Aorta (tissue), 5 donors: ENCODE data around the gene USP14. TPM values are rescaled to one million over a fixed set of nuclear protein-coding genes. Genes with fewer than 3 reads are reported as not detected.

Source experiments
- ATAC-seq: fragments of 200-7000 bp; cut with Tn5 transposase; one replicate; pipeline ENCODE4 v1.9.1; 2022; ENCODE audit warnings: moderate library complexity; ENCODE audit not compliant: low FRiP score
- DNase-seq, 2 donors: peaks; one replicate each; pipeline ENCODE4 v3.0.0-alpha.2; 2020
- H3K27ac ChIP-seq, 2 donors: one replicate each; pipeline ENCODE4 v1.5.1; 2013; ENCODE audit warnings: low read length in 2 of 2, mild to moderate bottlenecking in 2 of 2, moderate library complexity in 2 of 2, control low read depth in 1 of 2, inconsistent platforms in 1 of 2, low read depth in 1 of 2
- H3K27me3 ChIP-seq, 2 donors: one replicate each; pipeline ENCODE4 v1.6.1; 2013; ENCODE audit warnings: control low read depth in 1 of 2, low read length in 1 of 2, mild to moderate bottlenecking in 1 of 2, moderate library complexity in 1 of 2; ENCODE audit not compliant: insufficient read depth in 2 of 2, control insufficient read depth in 1 of 2
- H3K36me3 ChIP-seq, 2 donors: one replicate each; pipeline ENCODE4 v1.6.1; 2013; ENCODE audit warnings: control low read depth in 1 of 2, low read length in 1 of 2, mild to moderate bottlenecking in 1 of 2; ENCODE audit not compliant: insufficient read depth in 2 of 2, control insufficient read depth in 1 of 2
- H3K4me1 ChIP-seq, 2 donors: one replicate each; pipeline ENCODE4 v1.6.1; 2013; ENCODE audit warnings: low read length in 2 of 2, control low read depth in 1 of 2, mild to moderate bottlenecking in 1 of 2, moderate library complexity in 1 of 2; ENCODE audit not compliant: insufficient read depth in 2 of 2, control insufficient read depth in 1 of 2
- H3K4me3 ChIP-seq, 2 donors: one replicate each; pipeline ENCODE4 v1.5.1; 2013; ENCODE audit warnings: low read length in 2 of 2, control low read depth in 1 of 2, mild to moderate bottlenecking in 1 of 2
- H3K9me3 ChIP-seq: one replicate; pipeline ENCODE4 v1.6.1; 2013; ENCODE audit warnings: mild to moderate bottlenecking, low read length; ENCODE audit not compliant: control insufficient read depth
- WGBS, 2 donors: extraction: QIAGEN DNeasy Blood & Tissue Kit; methylation state at CpG; one replicate each; pipeline ENCODE4 v1.1.7; 2013; 5-methylcytosine and 5-hydroxymethylcytosine counted together
- intact Hi-C, 2 donors: fragments of 100-400 bp; cut with DNase I; formaldehyde crosslinking; loops; one replicate each; pipeline versions ENCODE4 v1.14.2 to v1.15.0; 2022
- polyA plus RNA-seq, 2 donors: library from polyadenylated mRNA; stranded (reverse); fragments of 200-250 nt; gene quantifications; one replicate each; pipeline ENCODE4 v1.2.3, GENCODE V29; 2013
- total RNA-seq, 2 donors: library from RNA; stranded (reverse); fragmentation: NEBNext Ultra II Directional; extraction: Animal tissue kit (Norgen Biotek cat#: 25700); gene quantifications; one replicate each; pipeline ENCODE4 v1.2.1, GENCODE V29; 2021
- donor health status: healthy with polysubstance abuse.
- donor health status: Bipolar disorder and iron deficiency.
- donor health status: DM: no; HTN: no; CAD: no.
- donor health status: DM: no; HTN: no; CAD: no.
- donor health status: DM: yes; HTN: yes; CAD: no.

USP14 gene
- total and polyA plus RNA-seq, 4 donors: 20.3 to 49.4 (median 34.3) TPM

DNA sequence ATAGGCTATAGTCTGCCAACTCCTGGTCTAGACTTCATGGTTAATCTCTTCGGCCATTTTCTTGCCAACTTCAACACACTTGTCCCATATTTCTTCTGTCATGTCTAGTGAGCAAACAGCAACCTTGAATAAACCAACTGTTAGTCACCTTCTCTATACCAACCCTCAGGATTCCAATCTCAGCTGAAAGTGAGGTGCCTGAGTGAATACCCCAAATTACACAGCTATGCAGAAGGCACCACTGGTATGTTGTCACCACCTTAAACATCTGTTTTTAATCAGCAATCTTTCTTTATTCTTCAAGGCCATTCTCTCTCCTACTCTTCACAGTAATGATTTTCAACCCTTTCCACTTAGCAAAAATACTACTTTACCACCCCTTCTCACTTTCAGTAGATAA is 70.2 kb downstream of the USP14 start:
- DNase-seq: no peak
- intact Hi-C loops: no loop called here
- no peak overlapping the region for H3K27ac ChIP-seq
- WGBS, 2 donors: 57 to 78% methylated on average over 1 of the region's 1 CpG
- H3K27me3 ChIP-seq: no peaks in the 10 kb centered on the region
- no peak overlapping the region for H3K4me3 ChIP-seq
- no peaks in the 10 kb centered on the region for H3K9me3 ChIP-seq
- peaks cover 0 to 2% of the 10 kb centered on the region in 2 donors for H3K36me3 ChIP-seq
- no peaks in the 10 kb centered on the region for H3K4me1 ChIP-seq
- ATAC-seq: no peak

DNA sequence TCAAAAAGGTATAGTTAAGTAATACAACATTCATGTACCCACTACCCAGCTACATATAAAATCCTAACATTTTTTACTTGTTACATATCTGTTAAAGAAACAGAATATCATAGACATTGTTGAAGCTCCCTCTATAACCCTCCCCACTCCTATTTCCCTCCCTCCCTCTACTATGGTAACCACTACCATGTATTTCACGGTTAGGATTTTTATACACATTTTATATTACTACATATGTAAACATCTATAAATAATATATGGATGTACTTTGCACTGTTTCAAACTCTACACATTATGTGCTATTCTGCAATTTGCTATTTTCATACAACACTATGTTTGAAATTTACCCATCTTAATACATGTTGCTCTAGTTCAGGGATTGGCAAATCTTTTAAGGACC is 73.2 kb downstream of the USP14 start:
- Histone ChIP-seq H3K9me3 (no peaks in the 10 kb centered on the region), H3K27ac (no peak overlapping the region), H3K4me3 (no peak overlapping the region), H3K4me1 (no peaks in the 10 kb centered on the region), H3K36me3 (no peaks in the 10 kb centered on the region), H3K27me3 (no peaks in the 10 kb centered on the region)
- intact Hi-C loops: no loop called here
- DNase-seq (no peak), ATAC-seq (no peak)
- 36 to 48% methylated on average over 1 of the region's 1 CpG for WGBS, 2 donors

DNA sequence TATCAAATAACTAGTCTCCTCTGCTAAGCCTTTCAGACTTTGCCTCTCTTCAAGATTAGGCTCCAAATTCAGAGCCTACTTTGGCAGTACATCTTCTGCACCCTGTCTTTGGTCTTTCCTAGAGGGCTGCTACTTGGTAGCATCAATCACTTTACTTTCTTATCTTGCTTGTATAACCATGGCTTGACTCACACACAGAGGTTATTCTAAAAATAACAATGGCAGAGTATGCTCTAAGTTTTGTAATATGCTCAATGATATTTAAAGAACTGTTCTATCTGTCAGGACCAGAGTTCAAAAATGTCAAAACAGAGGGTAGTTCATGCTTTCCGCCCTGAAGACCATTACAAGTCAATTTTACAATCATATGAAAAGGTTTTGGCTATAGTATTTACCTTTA is 81.8 kb downstream of the USP14 start:
- H3K9me3 ChIP-seq: no peaks in the 10 kb centered on the region
- 56 to 62% methylated on average over 1 of the region's 1 CpG for WGBS, 2 donors
- H3K27ac ChIP-seq: no peak overlapping the region
- H3K4me3 ChIP-seq: no peak overlapping the region
- ATAC-seq: no peak
- no peaks in the 10 kb centered on the region for H3K27me3 ChIP-seq
- H3K4me1 ChIP-seq: peaks cover 0 to 5% of the 10 kb centered on the region in 2 donors
- no peak for DNase-seq
- intact Hi-C loops: no loop called here
- peaks cover under 1 to 6% of the 10 kb centered on the region in 2 donors for H3K36me3 ChIP-seq

GRCh38 chr18:245282-245847 is 87.0 kb downstream of the USP14 start:
- H3K27ac ChIP-seq: no peak overlapping the region
- ATAC-seq: no peak
- peaks cover 2 to 6% of the 10 kb centered on the region in 2 donors for H3K36me3 ChIP-seq
- intact Hi-C loops: no loop called here
- DNase-seq: no peak
- H3K27me3 ChIP-seq: no peaks in the 10 kb centered on the region
- no peak overlapping the region for H3K4me3 ChIP-seq
- WGBS, 2 donors: 95 to 96% methylated on average over 2 of the region's 2 CpGs
- no peaks in the 10 kb centered on the region for H3K9me3 ChIP-seq
- peaks cover 0 to 4% of the 10 kb centered on the region in 2 donors for H3K4me1 ChIP-seq

DNA sequence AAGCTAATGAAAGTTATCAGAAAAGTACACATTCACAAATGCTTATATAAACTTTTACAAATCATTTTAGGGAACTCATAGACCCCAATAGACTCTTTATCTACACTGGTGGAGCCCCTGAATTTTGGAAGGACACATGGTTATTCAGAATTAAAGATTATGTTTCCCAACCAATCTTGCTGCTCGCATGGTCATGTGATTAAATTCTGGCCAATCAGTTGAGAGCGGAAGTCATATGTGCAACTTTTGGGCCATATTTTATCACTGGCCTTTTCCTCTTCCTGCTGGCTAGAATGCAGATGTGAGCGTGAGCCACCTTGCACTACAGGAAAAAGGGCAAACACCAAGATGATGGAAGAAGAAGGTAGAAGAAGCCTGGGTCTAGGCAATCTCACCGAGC is 89.7 kb downstream of the USP14 start:
- 91 to 94% methylated on average over 4 of the region's 4 CpGs for WGBS, 2 donors
- H3K36me3 ChIP-seq: peaks cover 4 to 5% of the 10 kb centered on the region in 2 donors
- no peak overlapping the region for H3K4me3 ChIP-seq
- no peak overlapping the region for H3K27ac ChIP-seq
- H3K4me1 ChIP-seq: no peaks in the 10 kb centered on the region
- H3K9me3 ChIP-seq: no peaks in the 10 kb centered on the region
- H3K27me3 ChIP-seq: no peaks in the 10 kb centered on the region
- no peak for ATAC-seq
- no peak for DNase-seq
- intact Hi-C loops: no loop called here

GRCh38 chr18:250685-251084 is 92.3 kb downstream of the USP14 start:
- Histone ChIP-seq H3K4me3 (no peak overlapping the region), H3K9me3 (no peaks in the 10 kb centered on the region), H3K27ac (no peak overlapping the region), H3K36me3 (peaks cover 3 to 4% of the 10 kb centered on the region in 2 donors), H3K4me1 (no peaks in the 10 kb centered on the region), H3K27me3 (no peaks in the 10 kb centered on the region)
- DNase-seq (no peak), ATAC-seq (no peak)
- WGBS, 2 donors: 90 to 92% methylated on average over 2 of the region's 2 CpGs
- intact Hi-C loops: no loop called here

DNA sequence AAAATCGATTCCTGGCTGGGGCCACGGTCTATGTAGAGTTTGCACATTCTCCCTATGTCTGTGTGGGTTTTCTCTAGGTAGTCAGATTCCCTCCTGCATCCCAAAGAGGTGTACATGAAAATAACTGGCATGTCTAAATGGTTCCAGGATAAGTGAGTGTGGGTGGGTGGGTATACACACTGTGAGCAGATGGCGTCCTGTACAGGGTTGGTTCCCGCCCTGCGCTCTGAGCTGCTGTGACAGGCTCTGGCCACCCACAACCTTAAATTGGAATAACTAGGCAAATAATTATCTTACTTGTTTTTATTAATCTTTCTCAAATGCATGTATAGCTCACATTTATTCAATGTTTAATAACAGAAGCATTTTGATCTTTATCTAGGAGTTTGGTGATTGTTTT is 93.2 kb downstream of the USP14 start:
- DNase-seq: no peak
- no peak for ATAC-seq
- intact Hi-C loops: no loop called here
- no peak overlapping the region for H3K27ac ChIP-seq
- no peaks in the 10 kb centered on the region for H3K27me3 ChIP-seq
- WGBS, 2 donors: 98% methylated on average over 5 of the region's 5 CpGs
- peaks cover 3 to 4% of the 10 kb centered on the region in 2 donors for H3K36me3 ChIP-seq
- H3K9me3 ChIP-seq: no peaks in the 10 kb centered on the region
- H3K4me1 ChIP-seq: no peaks in the 10 kb centered on the region
- no peak overlapping the region for H3K4me3 ChIP-seq

- H3K9me3 ChIP-seq: no peaks in the 10 kb centered on the region
- H3K27me3 ChIP-seq: no peaks in the 10 kb centered on the region
- DNase-seq: no peak
- intact Hi-C loops: no loop called here
- 88 to 97% methylated on average over 1 of the region's 1 CpG for WGBS, 2 donors
- ATAC-seq: no peak
- no peaks in the 10 kb centered on the region for H3K4me1 ChIP-seq
- H3K27ac ChIP-seq: no peak overlapping the region
- no peak overlapping the region for H3K4me3 ChIP-seq
- peaks cover 4 to 6% of the 10 kb centered on the region in 2 donors for H3K36me3 ChIP-seq
Measured at GRCh38 chr18:253121-253520, 94.8 kb downstream of the USP14 start.

- H3K36me3 ChIP-seq: peaks cover 4 to 6% of the 10 kb centered on the region in 2 donors
- no peaks in the 10 kb centered on the region for H3K27me3 ChIP-seq
- H3K4me1 ChIP-seq: no peaks in the 10 kb centered on the region
- DNase-seq (no peak), ATAC-seq (no peak)
- 88 to 89% methylated on average over 4 of the region's 4 CpGs for WGBS, 2 donors
- no peaks in the 10 kb centered on the region for H3K9me3 ChIP-seq
- no peak overlapping the region for H3K4me3 ChIP-seq
- no peak overlapping the region for H3K27ac ChIP-seq
- intact Hi-C loops: no loop called here
Measured at GRCh38 chr18:255171-255570, 96.8 kb downstream of the USP14 start.
